Upper lobe of right lung (tissue), 1 donor: ENCODE data around the gene IRAK3. TPM values are rescaled to one million over a fixed set of nuclear protein-coding genes. Genes with fewer than 3 reads are reported as not detected.

ENCODE experiments used
- ATAC-seq: fragments of 200-7000 bp; cut with Tn5 transposase; one replicate; pipeline ENCODE4 v1.9.1; 2020; ENCODE audit warnings: mild to moderate bottlenecking, moderate library complexity
- DNase-seq: peaks from one replicate; pipeline ENCODE4 v3.0.0-alpha.2; 2020
- H3K27ac ChIP-seq: fragments of 200-600 bp; one replicate; pipeline ENCODE4 v1.8.0; 2022
- H3K27me3 ChIP-seq: fragments of 200-600 bp; one replicate; pipeline ENCODE4 v1.8.0; 2022; ENCODE audit warnings: mild to moderate bottlenecking
- H3K36me3 ChIP-seq: fragments of 200-600 bp; one replicate; pipeline ENCODE4 v1.8.0; 2022
- H3K4me1 ChIP-seq: fragments of 200-600 bp; one replicate; pipeline ENCODE4 v1.8.0; 2022
- H3K4me3 ChIP-seq: fragments of 200-600 bp; one replicate; pipeline ENCODE4 v1.8.0; 2022; ENCODE audit warnings: mild to moderate bottlenecking
- H3K9me3 ChIP-seq: fragments of 200-600 bp; one replicate; pipeline ENCODE4 v1.8.0; 2022
- intact Hi-C: fragments of 100-400 bp; cut with DNase I; formaldehyde crosslinking; loops from one replicate; pipeline ENCODE4 v1.11.0; 2022
- total RNA-seq: library from RNA; stranded (reverse); fragmentation: NEBNext Ultra II Directional; extraction: Animal tissue kit (Norgen Biotek cat#: 25700); gene quantifications from one replicate; pipeline ENCODE4 v1.2.1, GENCODE V29; 2021
- TF ChIP-seq, protein P1 (sequence below): fragments of 200-600 bp; IDR thresholded peaks from one replicate; pipeline ENCODE4 v1.8.0; 2022; ENCODE audit warnings: antibody characterized with exemption
- donor health status: DM: no; HTN: yes; CAD: no; lungs with severe emphysema.

The IRAK3 gene
- total RNA-seq, 1 donor from 2014 or later = 44.6 TPM

DNA sequence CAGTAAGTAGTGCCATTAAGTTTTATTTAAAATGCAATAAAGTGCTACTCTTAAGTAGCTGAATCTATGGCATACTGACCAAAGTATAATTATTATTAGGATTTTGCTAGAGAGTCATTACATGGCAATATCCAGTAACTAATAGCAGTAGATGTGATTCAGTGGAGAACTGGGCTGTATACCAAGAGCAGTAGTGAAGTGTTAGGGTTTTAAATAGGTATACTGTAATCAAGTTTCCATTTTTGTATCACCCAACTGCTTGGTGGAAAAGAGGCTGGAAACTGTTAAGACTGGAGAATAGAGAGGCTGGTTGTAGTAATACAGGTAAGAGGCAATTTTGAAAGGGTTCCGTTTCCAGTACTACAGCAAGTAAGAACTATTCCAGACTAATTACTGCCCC is 45.1 kb upstream of the IRAK3 start:
- Histone ChIP-seq H3K9me3 (peaks cover 5% of the 10 kb centered on the region), H3K4me3 (no peak overlapping the region), H3K4me1 (peaks cover 10% of the 10 kb centered on the region), H3K27ac (no peak overlapping the region), H3K36me3 (peaks cover 25% of the 10 kb centered on the region), H3K27me3 (no peaks in the 10 kb centered on the region)
- intact Hi-C loops = no loop called here
- DNase-seq (no peak), ATAC-seq (no peak)
- TF ChIP-seq, protein P1, sequence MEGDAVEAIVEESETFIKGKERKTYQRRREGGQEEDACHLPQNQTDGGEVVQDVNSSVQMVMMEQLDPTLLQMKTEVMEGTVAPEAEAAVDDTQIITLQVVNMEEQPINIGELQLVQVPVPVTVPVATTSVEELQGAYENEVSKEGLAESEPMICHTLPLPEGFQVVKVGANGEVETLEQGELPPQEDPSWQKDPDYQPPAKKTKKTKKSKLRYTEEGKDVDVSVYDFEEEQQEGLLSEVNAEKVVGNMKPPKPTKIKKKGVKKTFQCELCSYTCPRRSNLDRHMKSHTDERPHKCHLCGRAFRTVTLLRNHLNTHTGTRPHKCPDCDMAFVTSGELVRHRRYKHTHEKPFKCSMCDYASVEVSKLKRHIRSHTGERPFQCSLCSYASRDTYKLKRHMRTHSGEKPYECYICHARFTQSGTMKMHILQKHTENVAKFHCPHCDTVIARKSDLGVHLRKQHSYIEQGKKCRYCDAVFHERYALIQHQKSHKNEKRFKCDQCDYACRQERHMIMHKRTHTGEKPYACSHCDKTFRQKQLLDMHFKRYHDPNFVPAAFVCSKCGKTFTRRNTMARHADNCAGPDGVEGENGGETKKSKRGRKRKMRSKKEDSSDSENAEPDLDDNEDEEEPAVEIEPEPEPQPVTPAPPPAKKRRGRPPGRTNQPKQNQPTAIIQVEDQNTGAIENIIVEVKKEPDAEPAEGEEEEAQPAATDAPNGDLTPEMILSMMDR = no peak

GRCh38 chr12:66144791-66145754 is 43.9 kb upstream of the IRAK3 start:
- ATAC-seq (peak; percentile 96), DNase-seq (no peak)
- Histone ChIP-seq H3K9me3 (peaks cover 5% of the 10 kb centered on the region), H3K36me3 (peaks cover 15% of the 10 kb centered on the region), H3K4me1 (peaks cover 10% of the 10 kb centered on the region), H3K4me3 (no peak overlapping the region), H3K27me3 (no peaks in the 10 kb centered on the region), H3K27ac (peak overlapping the region; percentile 26)
- TF ChIP-seq, protein P1 = peak; percentile 80
- intact Hi-C loops = no loop called here

DNA sequence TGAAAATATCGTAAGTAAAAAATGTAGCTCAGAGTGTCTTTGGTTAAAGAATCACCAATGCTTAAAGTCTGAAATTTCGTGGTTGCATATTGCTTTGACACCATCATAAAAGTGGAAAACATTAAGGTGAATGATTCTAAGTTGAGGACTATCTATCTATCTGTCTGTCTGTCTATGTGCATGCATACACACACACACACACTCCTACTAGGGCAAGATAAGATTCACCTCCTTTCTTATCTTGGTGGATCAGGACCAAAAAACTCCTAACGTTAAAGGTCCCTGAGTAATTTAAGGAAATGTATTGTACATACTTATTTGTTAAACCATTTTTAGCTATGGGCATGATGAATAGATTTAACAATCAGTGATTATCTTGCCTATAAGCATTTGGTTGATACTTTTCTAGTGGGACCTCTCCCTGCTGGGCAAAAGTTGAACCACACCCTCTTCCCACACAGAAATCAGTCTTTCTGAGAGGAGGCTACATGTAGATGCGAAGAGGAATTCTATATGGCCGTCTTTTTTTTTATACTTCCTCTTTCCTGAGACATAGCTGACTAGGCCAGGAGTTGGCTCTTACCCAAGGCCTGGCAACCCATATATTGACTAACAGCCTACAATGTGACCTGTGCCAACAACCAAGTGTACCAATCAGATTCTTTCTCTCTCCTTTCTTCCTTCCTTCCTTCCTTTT is 39.2 kb upstream of the IRAK3 start:
- DNase-seq = no peak
- no peak overlapping the region for H3K27ac ChIP-seq
- intact Hi-C loops = no loop called here
- TF ChIP-seq, protein P1 = peak; percentile 27
- no peaks in the 10 kb centered on the region for H3K9me3 ChIP-seq
- no peaks in the 10 kb centered on the region for H3K27me3 ChIP-seq
- peaks cover 1% of the 10 kb centered on the region for H3K4me1 ChIP-seq
- peaks cover 13% of the 10 kb centered on the region for H3K36me3 ChIP-seq
- no peak overlapping the region for H3K4me3 ChIP-seq
- peak; percentile 89 for ATAC-seq

DNA sequence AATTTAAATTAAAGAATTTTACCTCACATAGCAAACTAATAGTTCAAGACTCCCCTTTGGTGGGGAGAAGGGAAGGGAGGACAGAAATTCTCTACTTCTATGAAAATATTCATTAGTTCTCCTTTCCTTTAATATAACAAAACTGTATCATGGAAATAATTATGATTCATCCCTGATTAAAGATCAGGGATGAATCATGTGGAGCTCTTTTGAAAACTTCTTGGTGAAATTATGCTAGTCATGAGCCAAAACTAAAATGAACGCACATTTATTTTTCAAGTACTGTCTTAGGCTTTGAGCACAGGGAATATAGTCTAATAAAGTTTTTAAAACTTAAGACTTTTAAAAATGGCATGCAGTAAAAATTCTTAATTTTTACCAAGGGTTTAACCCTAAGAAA is 36.3 kb upstream of the IRAK3 start:
- Histone ChIP-seq H3K9me3 (no peaks in the 10 kb centered on the region), H3K4me3 (no peak overlapping the region), H3K4me1 (no peaks in the 10 kb centered on the region), H3K27ac (no peak overlapping the region), H3K27me3 (no peaks in the 10 kb centered on the region), H3K36me3 (peaks cover 3% of the 10 kb centered on the region)
- ATAC-seq (no peak), DNase-seq (no peak)
- intact Hi-C loops = no loop called here
- TF ChIP-seq, protein P1 = no peak

DNA sequence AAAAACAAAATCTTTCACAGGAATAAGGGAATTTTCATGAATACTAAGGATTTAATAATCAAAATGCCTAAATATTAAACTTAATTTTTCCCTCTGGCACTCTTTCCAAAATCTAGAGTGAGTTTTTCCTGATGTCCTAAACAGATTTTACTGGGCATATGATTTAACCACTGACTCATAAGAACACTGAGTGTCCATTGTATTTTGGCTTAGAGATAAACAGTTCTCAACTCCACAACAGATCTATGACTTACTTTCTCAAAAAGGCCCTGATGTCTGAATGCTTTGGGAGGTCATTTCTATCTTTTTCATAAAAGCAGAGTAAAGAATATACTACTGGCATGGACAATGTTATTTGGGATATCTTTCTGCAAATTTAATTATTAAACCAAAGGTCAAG is 34.2 kb upstream of the IRAK3 start:
- TF ChIP-seq, protein P1 = no peak
- Histone ChIP-seq H3K27me3 (no peaks in the 10 kb centered on the region), H3K4me3 (no peak overlapping the region), H3K4me1 (no peaks in the 10 kb centered on the region), H3K27ac (no peak overlapping the region), H3K36me3 (peaks cover 9% of the 10 kb centered on the region), H3K9me3 (no peaks in the 10 kb centered on the region)
- intact Hi-C loops = no loop called here
- DNase-seq = no peak
- ATAC-seq = no peak
